Activated CD4-positive, alpha-beta T cell treated with anti-CD3 and anti-CD28 coated beads, Interleukin-2, amount 50 U/mL, for 1 hour (primary cell): Measurements from ENCODE around the gene FGGY.
"Not testable (repeated sequence)": the region's sequence is repeated elsewhere in the genome, so short reads cannot be mapped to it uniquely, and the experiment has no call there.

Experiments
- DNase-seq: peaks from one replicate; pipeline ENCODE4 v3.0.0-alpha.2; 2020

Gene FGGY

DNA sequence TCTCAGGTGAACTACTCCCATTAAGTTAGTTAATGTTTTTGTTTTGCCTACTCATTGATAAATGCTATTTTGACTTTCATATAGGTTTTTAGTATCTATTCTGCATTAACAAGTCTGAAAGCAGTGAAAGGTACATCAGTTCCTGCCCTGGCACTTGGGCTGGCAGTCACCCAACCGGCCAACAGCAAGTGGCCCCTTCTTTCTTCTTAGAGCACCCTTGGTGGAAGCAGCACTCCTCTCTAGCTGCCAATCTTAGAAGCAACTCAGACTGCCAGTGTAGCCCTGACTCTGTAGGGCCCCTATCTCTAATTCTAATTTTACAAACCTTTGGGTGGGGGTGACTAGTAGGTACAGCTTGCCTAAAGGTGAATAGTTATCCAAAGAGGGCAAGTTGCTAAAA lies 155.7 kb downstream of the FGGY start:
- no peak for DNase-seq

- no peak for DNase-seq
These were observed 156.5 kb downstream of the FGGY start for GRCh38 chr1:59453297-59453968.

DNA sequence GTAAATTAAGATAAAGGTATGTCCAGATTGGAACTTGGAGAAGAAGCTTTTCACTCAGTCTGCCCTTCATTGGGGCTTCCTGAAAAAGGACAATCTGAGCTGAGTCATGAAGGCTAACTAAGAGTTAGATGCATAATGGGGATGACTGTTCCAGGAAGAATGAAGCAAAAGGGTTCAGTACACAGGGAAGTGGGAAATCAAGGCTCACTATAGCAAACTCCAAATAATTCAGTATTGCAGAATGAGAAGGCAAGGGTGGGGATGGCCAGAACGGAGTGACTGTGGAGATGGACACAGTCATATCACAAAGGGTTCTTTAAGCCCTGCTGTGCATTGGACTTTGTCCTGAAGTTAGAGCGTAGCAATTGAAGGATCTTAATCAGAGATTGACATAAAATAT lies 158.3 kb downstream of the FGGY start:
- DNase-seq: no peak

- DNase-seq: no peak
These were observed 160.9 kb downstream of the FGGY start for GRCh38 chr1:59457786-59458185.

GRCh38 chr1:59458884-59459283 lies 162.0 kb downstream of the FGGY start:
- no peak for DNase-seq

GRCh38 chr1:59462942-59463341 lies 166.0 kb downstream of the FGGY start:
- not testable (repeated sequence) for DNase-seq

DNA sequence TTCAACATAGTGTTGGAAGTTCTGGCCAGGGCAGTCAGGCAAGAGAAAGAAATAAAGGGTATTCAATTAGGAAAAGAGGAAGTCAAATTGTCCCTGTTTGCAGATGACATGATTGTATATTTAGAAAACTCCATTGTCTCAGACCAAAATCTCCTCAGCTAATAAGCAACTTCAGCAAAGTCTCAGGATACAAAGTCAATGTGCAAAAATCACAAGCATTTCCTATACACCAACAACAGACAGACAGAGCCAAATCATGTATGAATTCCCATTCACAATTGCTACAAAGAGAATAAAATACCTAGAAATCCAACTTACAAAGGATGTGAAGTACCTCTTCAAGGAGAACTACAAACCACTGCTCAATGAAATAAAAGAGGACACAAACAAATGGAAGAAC lies 168.6 kb downstream of the FGGY start:
- not testable (repeated sequence) for DNase-seq

DNA sequence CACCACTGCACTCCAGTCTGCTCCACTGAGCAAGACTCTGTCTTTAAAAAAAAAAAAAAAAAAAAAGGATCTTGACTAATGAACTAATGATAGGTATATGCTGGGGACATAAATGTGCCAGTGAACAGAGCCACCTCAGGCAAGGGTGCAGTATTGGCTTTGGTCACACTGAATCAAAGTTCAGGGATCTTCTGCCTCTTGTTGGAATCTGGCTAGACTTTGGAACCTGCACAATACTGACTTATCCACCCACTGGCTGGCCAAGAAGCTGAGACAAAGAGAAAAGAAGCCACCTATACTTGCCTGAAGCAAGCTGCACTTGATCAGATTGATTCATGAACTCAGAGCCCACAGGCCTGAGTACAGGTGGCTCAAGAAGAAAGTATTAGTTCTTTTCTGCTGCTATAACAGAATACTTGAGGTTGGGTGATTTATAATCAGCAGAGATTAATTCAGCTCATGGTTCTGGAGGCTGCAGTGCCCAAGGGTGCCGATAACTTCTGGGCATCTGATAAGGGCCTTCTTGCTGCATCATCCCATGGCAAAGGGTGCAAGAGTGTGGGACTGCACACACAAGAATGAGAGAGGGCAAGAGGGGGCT lies 172.0 kb downstream of the FGGY start:
- no peak for DNase-seq

- not testable (repeated sequence) for DNase-seq
These were observed 175.2 kb downstream of the FGGY start for GRCh38 chr1:59471991-59472570.

GRCh38 chr1:59473831-59474230 lies 176.9 kb downstream of the FGGY start:
- no peak for DNase-seq

- DNase-seq: no peak
These were observed 177.6 kb downstream of the FGGY start for GRCh38 chr1:59474496-59474895.

DNA sequence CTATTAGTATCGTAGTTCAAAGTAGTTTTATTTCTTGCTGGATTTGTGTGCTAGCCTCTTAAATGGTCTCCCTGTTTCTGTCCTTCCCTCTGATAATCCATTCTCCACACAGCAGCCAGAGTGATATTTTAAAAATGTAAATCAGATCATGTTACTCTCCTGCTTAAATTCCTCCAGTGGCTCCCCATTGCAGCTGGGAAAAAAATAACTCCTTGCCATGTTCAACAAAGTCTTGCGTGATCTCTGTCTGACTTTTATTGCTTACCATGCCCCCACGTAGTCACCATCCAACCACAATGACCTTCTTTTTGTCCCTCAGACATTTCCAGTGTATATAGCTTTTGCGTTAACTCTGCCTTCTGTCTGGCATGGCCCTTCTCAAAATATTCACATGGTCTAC lies 178.8 kb downstream of the FGGY start:
- no peak for DNase-seq

DNA sequence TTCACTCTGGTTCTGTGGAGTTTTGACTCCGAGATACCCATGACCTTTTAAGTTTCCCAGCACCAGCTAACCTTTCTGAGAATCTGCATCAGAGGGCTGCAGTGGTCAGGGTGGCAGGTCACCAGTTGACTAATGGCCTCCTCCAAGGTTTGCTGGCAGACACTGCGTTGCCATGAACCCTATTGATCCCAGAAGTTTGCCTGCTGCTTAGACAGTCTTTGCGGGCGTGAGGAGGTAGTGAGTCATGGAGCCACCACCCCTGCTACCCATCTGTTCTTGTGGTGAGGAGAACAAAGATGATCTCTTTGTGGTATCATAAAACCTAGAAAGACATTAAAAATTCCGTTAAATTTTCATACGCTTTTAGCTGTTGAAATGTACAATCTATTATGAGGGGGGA lies 180.4 kb downstream of the FGGY start:
- DNase-seq: no peak

GRCh38 chr1:59477867-59478266 lies 181.0 kb downstream of the FGGY start:
- no peak for DNase-seq

DNA sequence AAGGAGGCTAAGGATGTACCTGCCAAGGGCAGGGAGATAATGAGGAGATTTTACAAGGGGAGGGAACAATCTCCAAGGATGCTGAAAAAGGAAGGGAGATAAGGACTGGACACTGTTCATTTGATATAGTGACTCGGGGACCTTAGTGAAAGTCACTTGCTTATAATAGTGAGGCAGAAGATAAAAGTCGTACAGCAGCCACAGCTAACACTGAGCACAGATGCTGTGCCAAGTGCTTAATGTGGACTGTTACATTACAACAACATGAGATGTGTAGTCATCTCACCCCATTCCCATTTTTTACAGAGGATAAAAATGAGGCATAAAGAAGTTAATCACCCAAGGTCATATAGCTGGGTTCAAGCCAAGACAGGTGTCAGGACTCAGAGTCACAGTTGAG lies 181.9 kb downstream of the FGGY start:
- no peak for DNase-seq

DNA sequence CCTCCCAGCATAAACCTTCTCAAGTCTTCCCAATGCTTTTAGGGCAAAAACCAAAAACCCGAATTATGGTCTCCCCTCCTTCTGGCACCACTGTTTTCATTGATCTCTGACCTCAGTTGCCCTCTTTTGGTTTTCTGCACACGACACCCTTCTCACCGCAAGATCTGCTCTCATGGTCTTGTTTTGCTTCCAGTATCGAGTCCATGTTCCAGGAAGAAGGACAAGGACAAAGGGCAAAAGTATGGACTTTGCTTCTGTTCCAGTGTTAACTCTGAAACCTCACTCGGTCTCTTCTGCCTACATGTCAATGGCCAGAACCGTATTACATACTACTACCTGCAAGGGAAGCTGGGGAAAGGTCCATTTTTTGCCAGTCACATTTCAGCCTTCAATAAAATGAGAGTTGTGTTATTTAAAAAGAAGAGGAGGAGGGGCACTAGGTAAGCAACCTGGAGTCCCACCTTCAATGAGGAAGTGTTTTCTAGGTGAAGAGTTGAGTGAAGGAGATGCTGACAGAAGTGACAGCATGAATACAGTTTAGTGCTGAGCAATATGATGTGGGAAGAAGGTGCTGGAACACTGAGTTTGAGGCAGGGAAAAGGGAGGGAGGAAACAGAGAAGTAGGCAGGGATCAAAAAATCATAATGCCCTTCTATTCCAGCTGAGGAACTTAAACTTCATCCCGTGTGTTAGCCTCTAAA lies 183.4 kb downstream of the FGGY start:
- DNase-seq: no peak

GRCh38 chr1:59481881-59482505 lies 185.1 kb downstream of the FGGY start:
- no peak for DNase-seq

DNA sequence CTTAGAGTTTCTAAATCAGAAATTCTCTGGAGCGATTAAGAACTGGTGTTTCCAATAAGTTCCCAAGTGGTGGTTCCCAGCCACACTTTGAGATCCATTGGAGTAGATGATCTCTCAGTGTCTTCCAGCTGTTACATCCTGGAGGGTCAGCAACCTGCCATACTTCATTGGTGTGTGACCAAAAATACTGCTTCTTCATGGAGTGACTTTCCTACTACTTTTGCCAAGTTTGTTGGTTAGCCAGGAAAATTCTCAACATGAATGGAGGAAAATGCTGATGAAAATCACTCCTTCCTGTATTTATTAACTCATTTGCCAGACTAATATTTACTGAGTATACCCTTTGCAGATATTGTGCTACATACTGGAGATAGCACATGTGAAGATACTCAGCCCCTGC lies 186.1 kb downstream of the FGGY start:
- DNase-seq: no peak

GRCh38 chr1:59484096-59484495 lies 187.2 kb downstream of the FGGY start:
- DNase-seq: no peak

GRCh38 chr1:59485171-59485570 lies 188.3 kb downstream of the FGGY start:
- DNase-seq: no peak

DNA sequence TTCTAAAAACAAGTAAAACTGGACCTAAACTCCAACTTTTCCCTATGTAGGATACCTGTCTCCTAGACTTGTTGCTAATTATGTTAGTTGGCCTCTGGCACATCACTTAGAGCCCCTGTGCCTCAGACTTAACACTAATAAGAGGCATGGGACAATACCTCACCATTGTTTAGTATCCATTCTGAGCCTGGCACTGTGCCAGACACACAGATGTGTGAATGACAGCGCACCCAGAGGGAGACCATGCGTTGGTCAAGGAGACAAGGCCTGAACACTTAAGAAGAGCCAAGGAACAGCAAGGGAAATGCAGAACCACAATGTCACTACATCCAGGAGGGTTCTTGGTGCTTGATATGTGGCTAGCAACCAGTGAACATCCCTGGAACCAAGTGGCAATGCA lies 189.1 kb downstream of the FGGY start:
- no peak for DNase-seq

DNA sequence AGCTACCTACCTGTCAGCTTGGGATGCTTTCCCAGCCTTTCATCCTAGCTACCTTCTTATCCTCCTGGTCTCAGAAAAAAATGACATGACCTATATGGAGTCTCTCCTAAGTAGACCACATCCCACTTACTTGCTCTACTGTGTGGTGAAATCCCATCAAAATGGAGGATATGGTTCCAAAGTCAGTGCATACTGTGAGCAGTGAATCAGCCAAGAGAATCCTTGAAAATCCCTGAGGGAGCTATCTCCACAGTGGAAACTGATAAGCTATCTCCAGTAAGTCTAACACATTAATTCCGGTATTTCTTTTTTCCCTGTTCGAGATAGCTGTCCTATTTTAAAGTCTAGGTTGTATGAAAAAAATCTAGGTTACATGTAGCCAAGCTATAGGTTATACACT lies 189.7 kb downstream of the FGGY start:
- no peak for DNase-seq

GRCh38 chr1:59487335-59488031 lies 190.6 kb downstream of the FGGY start:
- DNase-seq: no peak
